Stimulated activated CD4-positive, alpha-beta T cell treated with anti-CD3 and anti-CD28 coated beads, Interleukin-12 subunit alpha, Interleukin-12 subunit beta, amount 100 ng/mL, for 48 hours (primary cell): ENCODE data around the gene TRIP4.
"Not testable (repeated sequence)": the region's sequence is repeated elsewhere in the genome, so short reads cannot be mapped to it uniquely, and the experiment has no call there.

ENCODE experiments used
- DNase-seq, 3 donors: peaks; one replicate each; pipeline ENCODE4 v3.0.0-alpha.2; 2020; ENCODE audit warnings: low read depth in 2 of 3, low spot score in 1 of 3

Gene TRIP4

GRCh38 chr15:64483749-64484148, 96.1 kb downstream of the TRIP4 start:
- DNase-seq: no peak

GRCh38 chr15:64485796-64486195, 98.2 kb downstream of the TRIP4 start:
- DNase-seq: no peak

DNA sequence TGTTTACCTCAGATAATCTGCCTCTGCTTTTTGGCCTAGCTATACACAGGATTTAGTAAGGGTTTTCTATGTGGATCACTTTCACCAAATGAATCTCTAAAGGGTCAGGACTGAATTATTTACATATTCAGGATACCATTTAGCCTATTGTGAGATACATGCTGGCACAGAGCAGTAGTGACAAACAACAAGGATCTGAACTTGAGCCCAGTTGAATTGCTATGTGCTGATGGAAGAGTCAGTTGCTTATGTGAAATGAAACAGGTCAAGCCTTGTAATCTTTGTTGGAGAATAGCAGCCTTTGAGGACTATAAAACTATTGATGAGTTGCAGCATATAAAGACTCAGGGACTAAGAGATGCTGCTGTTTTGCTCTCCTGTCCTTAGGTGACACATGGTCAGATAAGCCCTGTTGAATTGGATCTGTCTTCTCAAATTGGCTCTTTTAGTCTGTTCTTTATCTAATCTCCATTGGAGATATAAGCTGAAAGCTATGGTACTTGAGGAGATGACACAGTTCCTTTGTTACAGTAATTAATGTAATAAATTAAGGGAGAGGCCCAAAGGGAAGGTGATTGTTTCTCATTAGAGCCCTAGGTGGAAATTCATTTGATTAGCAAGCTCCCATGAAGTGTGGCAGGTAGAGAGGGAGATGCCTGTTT, 103.1 kb downstream of the TRIP4 start:
- DNase-seq: no peak

DNA sequence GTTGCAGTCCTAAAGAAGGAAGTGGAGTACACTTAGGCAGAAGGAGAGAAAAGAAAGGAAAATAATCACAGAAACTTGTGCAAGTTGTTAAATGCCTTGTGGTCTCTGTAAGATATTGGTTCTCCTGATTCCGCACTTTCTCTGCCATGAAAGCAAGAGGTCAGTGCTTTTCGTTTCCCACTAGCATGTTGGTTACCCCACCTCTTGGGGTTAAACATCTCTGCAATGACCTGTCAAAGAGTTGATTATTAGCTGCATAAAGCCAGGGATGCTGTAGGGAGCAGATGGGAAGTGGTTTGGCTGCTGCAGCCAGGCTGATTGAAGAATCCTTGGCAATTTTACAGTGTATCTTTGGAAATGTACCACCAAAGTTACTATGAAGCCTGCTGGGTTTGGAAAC, 106.0 kb downstream of the TRIP4 start:
- no peak for DNase-seq

GRCh38 chr15:64495968-64496367, 108.3 kb downstream of the TRIP4 start:
- DNase-seq: not testable (repeated sequence)

DNA sequence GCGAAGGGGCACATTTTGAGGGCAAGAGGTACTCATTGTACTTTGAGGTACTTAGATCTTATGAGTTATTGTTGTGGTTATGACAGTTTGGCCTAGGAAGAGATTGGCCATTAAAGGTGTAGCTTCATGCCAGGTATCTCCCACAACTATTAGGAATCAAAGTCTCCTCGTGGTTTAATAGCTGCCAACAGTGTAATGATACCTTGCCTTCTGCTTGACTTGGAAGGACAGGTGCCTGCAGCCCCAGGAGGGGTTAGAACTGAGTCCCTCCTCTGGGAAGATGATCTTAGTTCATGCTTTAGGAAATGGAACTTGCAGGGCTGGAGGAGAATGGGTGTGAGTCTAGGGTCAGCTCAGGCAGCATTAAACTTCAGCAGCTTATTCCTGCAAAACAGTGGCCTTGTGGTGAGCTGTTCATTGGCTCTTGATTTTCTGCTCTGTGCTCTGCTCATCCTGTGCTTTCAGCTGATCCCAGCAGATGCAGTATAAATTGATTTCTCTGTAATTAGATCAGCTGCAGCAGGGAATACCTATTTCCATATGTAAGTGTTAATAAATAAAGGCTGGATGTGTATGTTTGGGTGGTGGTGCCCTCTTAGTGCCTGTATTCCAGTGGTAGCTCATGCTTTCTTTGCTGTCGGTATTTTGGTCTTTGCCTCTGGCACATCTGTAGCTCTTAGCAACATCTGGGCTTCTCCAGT, 113.2 kb downstream of the TRIP4 start:
- no peak for DNase-seq

GRCh38 chr15:64501396-64501715, 113.7 kb downstream of the TRIP4 start:
- no peak for DNase-seq

GRCh38 chr15:64502151-64502550, 114.5 kb downstream of the TRIP4 start:
- no peak for DNase-seq

- DNase-seq: no peak
Measured at GRCh38 chr15:64502551-64502950, 114.9 kb downstream of the TRIP4 start.

- no peak for DNase-seq
Measured at GRCh38 chr15:64503197-64503596, 115.6 kb downstream of the TRIP4 start.

DNA sequence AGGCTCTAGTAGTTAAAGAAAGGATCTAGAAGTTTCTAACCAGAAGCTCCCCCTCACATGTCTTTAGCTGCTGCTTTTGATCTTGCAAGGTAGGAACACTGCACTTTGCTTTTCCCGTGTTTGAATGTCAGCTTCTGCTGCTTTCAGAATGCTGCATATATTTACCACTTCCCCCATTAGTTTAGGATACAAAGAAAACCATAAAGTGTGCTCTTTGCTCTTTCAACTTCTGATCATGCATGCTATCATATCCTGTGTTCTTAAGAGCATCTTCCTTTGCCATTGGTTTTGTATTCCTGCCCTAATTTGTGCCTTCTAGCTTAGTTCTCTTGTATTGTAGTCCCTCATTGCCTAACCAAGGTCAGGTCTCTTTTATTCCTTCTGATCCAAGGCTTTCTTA, 116.0 kb downstream of the TRIP4 start:
- DNase-seq: no peak
